Keratinocyte (primary cell): ENCODE data around the gene BCL6B. TPM values are rescaled to one million over a fixed set of nuclear protein-coding genes. Genes with fewer than 3 reads are reported as not detected.
"Not testable (repeated sequence)": the region's sequence is repeated elsewhere in the genome, so short reads cannot be mapped to it uniquely, and the experiment has no call there.

Source experiments
- DNase-seq: peaks from one replicate; pipeline ENCODE4 v3.0.0-alpha.2; 2011; ENCODE audit warnings: low read depth, missing footprints, low spot score
- FAIRE-seq: peaks from 2 replicates; lab custom pipeline; 2011; peaks lifted over from hg19 to GRCh38; lab: Jason Lieb, UNC
- H2AFZ ChIP-seq: 2 replicates; pipeline ENCODE4 v1.6.0; 2012; ENCODE audit warnings: low read length, control low read depth, inconsistent platforms; ENCODE audit not compliant: control insufficient read depth
- H3K27ac ChIP-seq: 2 replicates; pipeline ENCODE4 v1.5.1; 2011; ENCODE audit warnings: low read length; ENCODE audit not compliant: control insufficient read depth, insufficient read depth
- H3K27me3 ChIP-seq: 3 replicates; pipeline ENCODE4 v1.6.0; 2011; ENCODE audit warnings: low read length; ENCODE audit not compliant: control insufficient read depth, insufficient read depth; ENCODE audit errors: extremely low read depth
- H3K36me3 ChIP-seq, 2 experiments: 2 replicates in 1 of 2; 3 replicates in 1 of 2; pipeline ENCODE4 v1.5.1; 2011; ENCODE audit warnings: low read length in 2 of 2, mild to moderate bottlenecking in 1 of 2; ENCODE audit not compliant: control insufficient read depth in 2 of 2, insufficient read depth in 2 of 2; ENCODE audit errors: extremely low read depth in 1 of 2
- H3K4me1 ChIP-seq: 3 replicates; pipeline ENCODE4 v1.5.1; 2011; ENCODE audit warnings: low read length; ENCODE audit not compliant: control insufficient read depth, insufficient read depth; ENCODE audit errors: extremely low read depth
- H3K4me2 ChIP-seq: 3 replicates; pipeline ENCODE4 v1.6.0; 2011; ENCODE audit warnings: low read depth, low read length; ENCODE audit not compliant: control insufficient read depth, insufficient read depth; ENCODE audit errors: extremely low read depth
- H3K4me3 ChIP-seq, 3 experiments: fragments of 200-600 bp in 1 of 3; sonication (generic) in 1 of 3; 2 replicates in 2 of 3; 3 replicates in 1 of 3; pipeline ENCODE4 v1.5.1; 2011 to 2016; ENCODE audit warnings: low read length in 3 of 3, mild to moderate bottlenecking in 3 of 3, control low read depth in 2 of 3, inconsistent platforms in 1 of 3, low read depth in 1 of 3, mixed read lengths in 1 of 3, mixed run types in 1 of 3, moderate library complexity in 1 of 3; ENCODE audit not compliant: control insufficient read depth in 2 of 3, insufficient read depth in 2 of 3; ENCODE audit errors: extremely low read depth in 1 of 3
- H3K79me2 ChIP-seq: 2 replicates; pipeline ENCODE4 v1.6.0; 2012; ENCODE audit warnings: low read length; ENCODE audit not compliant: control insufficient read depth, insufficient read depth
- H3K9ac ChIP-seq: 3 replicates; pipeline ENCODE4 v1.6.0; 2011; ENCODE audit warnings: low read length; ENCODE audit not compliant: control insufficient read depth, insufficient read depth; ENCODE audit errors: extremely low read depth
- H3K9me1 ChIP-seq: 3 replicates; pipeline ENCODE4 v1.6.0; 2011; ENCODE audit warnings: low read length; ENCODE audit not compliant: control insufficient read depth, insufficient read depth; ENCODE audit errors: extremely low read depth
- H3K9me3 ChIP-seq: 2 replicates; pipeline ENCODE4 v1.5.1; 2012; ENCODE audit warnings: low read depth, low read length; ENCODE audit not compliant: control insufficient read depth
- H4K20me1 ChIP-seq: 3 replicates; pipeline ENCODE4 v1.6.0; 2011; ENCODE audit warnings: low read length; ENCODE audit not compliant: control insufficient read depth, insufficient read depth; ENCODE audit errors: extremely low read depth
- CTCF ChIP-seq, 3 experiments: IDR thresholded peaks in 1 of 3; conservative IDR thresholded peaks in 1 of 3; optimal IDR thresholded peaks in 1 of 3; 2 replicates in 2 of 3; 3 replicates in 1 of 3; pipeline versions ENCODE3 to v1.5.1; 2011; ENCODE audit warnings: low read length in 3 of 3, mild to moderate bottlenecking in 3 of 3, moderate library complexity in 2 of 3, control low read depth in 1 of 3, inconsistent platforms in 1 of 3; ENCODE audit not compliant: insufficient read depth in 2 of 3; ENCODE audit errors: extremely low read depth in 1 of 3
- EZH2 ChIP-seq: IDR thresholded peaks from one replicate; pipeline ENCODE4 v1.6.1; 2012; ENCODE audit warnings: inconsistent platforms, mild to moderate bottlenecking, low read length, moderate library complexity
- dilution Hi-C: fragments of 300-500 bp; cut with MboI; formaldehyde crosslinking; loops from one replicate; pipeline ENCODE4 v1.7.0; 2020; ENCODE audit warnings: low sequenced_read_pairs; ENCODE audit not compliant: extremely low pct_ligation_motif_present
- polyA plus RNA-seq, 5 experiments: library from polyadenylated mRNA; depleted of rRNA in 3 of 5; stranded (reverse) in 3 of 5; stranded (forward) in 1 of 5; unstranded in 1 of 5; fragments of >200 nt; gene quantifications; 1 replicate in 1 of 5; 2 replicates in 3 of 5; 3 replicates in 1 of 5; pipeline versions ENCODE4 v1.2.1 to v1.2.3, GENCODE V29; 2011 to 2012; ENCODE audit warnings: missing spikeins in 2 of 5, low read depth in 1 of 5, low replicate concordance in 1 of 5

The BCL6B gene
- polyA plus RNA-seq, 1 donor (not counting 4 experiments of a cell fraction or from before 2014, with no cell fraction given), result not detected

- H2AFZ ChIP-seq, result peak overlapping the region; percentile 38
- no peaks in the 10 kb centered on the region for H4K20me1 ChIP-seq
- peaks cover 29% of the 10 kb centered on the region for H3K4me1 ChIP-seq
- H3K4me3 ChIP-seq, result peak overlapping the region; percentile 20 to 70 (median 48)
- no peaks in the 10 kb centered on the region for H3K9me1 ChIP-seq
- H3K79me2 ChIP-seq, result no peaks in the 10 kb centered on the region
- no peaks in the 10 kb centered on the region for H3K9me3 ChIP-seq
- no peaks in the 10 kb centered on the region for H3K36me3 ChIP-seq
- peak overlapping the region; percentile 99 for H3K4me2 ChIP-seq
- peaks cover 21% of the 10 kb centered on the region for H3K27me3 ChIP-seq
- dilution Hi-C loops, result no loop called here
- DNase-seq (no peak), FAIRE-seq (no peak)
- peak overlapping the region; percentile 86 for H3K27ac ChIP-seq
- peak overlapping the region; percentile 62 for H3K9ac ChIP-seq
- TF ChIP-seq EZH2 (no peak), CTCF (optimal IDR thresholded peaks at IDR 0.05 in 1 of 3, IDR thresholded peaks at IDR 0.05 in 1 of 3, conservative IDR thresholded peaks at IDR 0.05 in 1 of 3; ENCODE audit: extremely low read depth in 1 of 3, insufficient read depth in 2 of 3, low read length in 3 of 3) (peak in 2 of 3 experiments; percentile 46 to 69)
Observed at GRCh38 chr17:7045492-7046126, 22.8 kb downstream of the BCL6B start.

- Histone ChIP-seq H3K36me3 (no peaks in the 10 kb centered on the region), H4K20me1 (no peaks in the 10 kb centered on the region), H2AFZ (peak overlapping the region; percentile 83), H3K79me2 (no peaks in the 10 kb centered on the region), H3K27me3 (peaks cover 21% of the 10 kb centered on the region), H3K9me3 (no peaks in the 10 kb centered on the region), H3K9me1 (no peaks in the 10 kb centered on the region), H3K27ac (peak overlapping the region; percentile 86), H3K4me2 (peak overlapping the region; percentile 99), H3K4me3 (peak overlapping the region; percentile 20 to 70 (median 48)), H3K9ac (peak overlapping the region; percentile 62), H3K4me1 (peaks cover 29% of the 10 kb centered on the region)
- dilution Hi-C loops, result no loop called here
- peak; percentile 89 for FAIRE-seq
- TF ChIP-seq EZH2, result no peak
- no peak for TF ChIP-seq CTCF (optimal IDR thresholded peaks at IDR 0.05 in 1 of 3, IDR thresholded peaks at IDR 0.05 in 1 of 3, conservative IDR thresholded peaks at IDR 0.05 in 1 of 3; ENCODE audit: extremely low read depth in 1 of 3, insufficient read depth in 2 of 3, low read length in 3 of 3)
- no peak for DNase-seq
Observed at GRCh38 chr17:7046127-7046724, 23.4 kb downstream of the BCL6B start.

- Histone ChIP-seq H3K27ac (peak overlapping the region; percentile 86), H3K4me1 (peaks cover 29% of the 10 kb centered on the region), H3K4me3 (peak overlapping the region; percentile 20 to 70 (median 48)), H3K9ac (peak overlapping the region; percentile 62), H3K27me3 (peaks cover 21% of the 10 kb centered on the region), H3K4me2 (peak overlapping the region; percentile 99), H2AFZ (peak overlapping the region; percentile 83)
- H3K9me1 ChIP-seq, H3K79me2 ChIP-seq, H4K20me1 ChIP-seq, H3K9me3 ChIP-seq, H3K36me3 ChIP-seq, DNase-seq, dilution Hi-C loops: not testable (repeated sequence)
- FAIRE-seq, result peak; percentile 74
Observed at GRCh38 chr17:7046725-7047397, 24.0 kb downstream of the BCL6B start.
